ENCODE data around the gene HSD11B1L. TPM values are rescaled to one million over a fixed set of nuclear protein-coding genes. Genes with fewer than 3 reads are reported as not detected.

Gene HSD11B1L
- total and polyA plus RNA-seq, 2 donors (not counting 3 experiments of a cell fraction or from before 2014, with no cell fraction given), result 4.4 to 9.1 TPM

DNA sequence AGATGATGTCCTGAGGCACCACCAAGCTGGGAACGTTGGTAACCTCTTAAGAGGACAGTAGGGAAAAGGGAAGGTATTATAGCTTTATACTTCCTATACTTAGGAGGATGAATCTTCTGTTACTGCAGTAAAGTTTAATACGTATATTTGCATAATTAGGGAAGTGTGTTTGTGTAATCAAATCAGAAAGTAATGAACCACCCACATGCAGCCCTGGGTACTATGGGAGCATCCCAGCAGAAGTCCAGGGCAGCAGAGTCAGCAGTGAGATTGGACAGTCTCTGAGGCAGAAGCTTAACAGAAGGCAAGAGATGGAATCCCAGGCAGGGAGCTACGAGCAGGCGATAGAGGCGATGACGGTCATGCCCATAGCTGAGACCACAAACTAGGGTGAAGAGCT, 45.4 kb upstream of the HSD11B1L start:
- POLR2A ChIA-PET, result no interaction called here
- CTCF ChIA-PET, result no interaction called here
- Histone ChIP-seq H3K27me3 (ENCODE audit: control insufficient read depth in 2 of 2, insufficient read depth in 2 of 2, low read length in 2 of 2) (no peaks in the 10 kb centered on the region), H3K9me1 (replicated peaks; ENCODE audit: control insufficient read depth, extremely low read depth, insufficient read depth, low read length) (no peaks in the 10 kb centered on the region), H3K9me3 (replicated peaks; ENCODE audit: control insufficient read depth, insufficient read depth, low read length) (no peaks in the 10 kb centered on the region), H3K4me1 (ENCODE audit: control insufficient read depth, extremely low read depth, insufficient read depth, low read length) (no peaks in the 10 kb centered on the region), H3K27ac (ENCODE audit: insufficient read depth, low read depth, low read length) (no peak overlapping the region), H3K9ac (replicated peaks; ENCODE audit: extremely low read depth, insufficient read depth, low read length) (no peak overlapping the region), H3K4me2 (ENCODE audit: insufficient read depth, low read length) (no peak overlapping the region), H2AFZ (ENCODE audit: low read depth, low read length) (no peak overlapping the region), H3K36me3 (ENCODE audit: control insufficient read depth in 2 of 2, extremely low read depth in 1 of 2, insufficient read depth in 2 of 2, low read length in 2 of 2) (peaks cover 0 to 2% of the 10 kb centered on the region in 2 experiments), H4K20me1 (replicated peaks; ENCODE audit: control insufficient read depth, extremely low read depth, insufficient read depth, low read length) (peaks cover 6% of the 10 kb centered on the region), H3K4me3 (replicated peaks in 1 of 3; ENCODE audit: insufficient read depth in 1 of 3, low read depth in 1 of 3, low read length in 3 of 3) (no peak overlapping the region), H3K79me2 (ENCODE audit: control insufficient read depth, insufficient read depth, low read length) (peaks cover 94% of the 10 kb centered on the region)
- no peak for DNase-seq (ENCODE audit: low read depth, low spot score)
- no peak for FAIRE-seq
- intact Hi-C loops (cut with micrococcal nuclease), result no loop called here
- dilution Hi-C loops (cut with MboI; ENCODE audit: extremely low pct_ligation_motif_present, low sequenced_read_pairs), result no loop called here
- no TSS peak for BruUV-seq (replicated peaks)
- TF ChIP-seq GATA2 (IDR thresholded peaks at IDR 0.05; ENCODE audit: insufficient read depth, insufficient read length, low read depth, low read length) (no peak), JUN (IDR thresholded peaks at IDR 0.05; ENCODE audit: borderline replicate concordance, insufficient read depth, insufficient read length, low read depth) (no peak), EZH2 (IDR thresholded peaks at IDR 0.05; ENCODE audit: borderline replicate concordance, low read depth, low read length, severe bottlenecking) (no peak), FOS (IDR thresholded peaks at IDR 0.05; ENCODE audit: borderline replicate concordance, insufficient read depth, low read length) (no peak)
- TF ChIP-seq, protein P1, sequence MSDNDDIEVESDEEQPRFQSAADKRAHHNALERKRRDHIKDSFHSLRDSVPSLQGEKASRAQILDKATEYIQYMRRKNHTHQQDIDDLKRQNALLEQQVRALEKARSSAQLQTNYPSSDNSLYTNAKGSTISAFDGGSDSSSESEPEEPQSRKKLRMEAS (IDR thresholded peaks at IDR 0.05; ENCODE audit: insufficient read depth, insufficient read length), result no peak

DNA sequence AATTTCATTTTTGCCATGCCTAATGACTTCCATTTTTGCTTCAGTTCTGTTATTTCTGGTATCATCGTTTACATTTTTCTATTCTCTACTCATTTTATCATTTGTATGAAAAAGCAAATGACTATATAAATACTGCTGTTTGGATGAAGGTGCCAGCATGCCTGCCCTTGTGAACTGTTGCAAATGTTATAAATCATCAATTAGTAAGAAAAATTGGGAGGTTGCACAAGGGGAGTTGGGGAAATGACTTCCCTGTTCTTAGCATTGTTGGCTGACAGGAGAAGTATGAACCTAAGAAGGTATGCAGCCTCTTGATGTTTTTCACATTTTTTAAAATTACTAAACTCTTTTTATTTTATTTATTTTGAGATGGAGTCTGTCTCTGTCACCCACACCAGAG, 42.9 kb upstream of the HSD11B1L start:
- Histone ChIP-seq H3K4me3 (replicated peaks in 1 of 3; ENCODE audit: insufficient read depth in 1 of 3, low read depth in 1 of 3, low read length in 3 of 3) (no peak overlapping the region), H3K9ac (replicated peaks; ENCODE audit: extremely low read depth, insufficient read depth, low read length) (no peak overlapping the region), H4K20me1 (replicated peaks; ENCODE audit: control insufficient read depth, extremely low read depth, insufficient read depth, low read length) (peaks cover 9% of the 10 kb centered on the region), H3K36me3 (ENCODE audit: control insufficient read depth in 2 of 2, extremely low read depth in 1 of 2, insufficient read depth in 2 of 2, low read length in 2 of 2) (peaks cover 3 to 10% of the 10 kb centered on the region in 2 experiments), H3K27me3 (ENCODE audit: control insufficient read depth in 2 of 2, insufficient read depth in 2 of 2, low read length in 2 of 2) (no peaks in the 10 kb centered on the region), H2AFZ (ENCODE audit: low read depth, low read length) (no peak overlapping the region), H3K9me3 (replicated peaks; ENCODE audit: control insufficient read depth, insufficient read depth, low read length) (no peaks in the 10 kb centered on the region), H3K79me2 (ENCODE audit: control insufficient read depth, insufficient read depth, low read length) (peaks cover 92% of the 10 kb centered on the region), H3K4me1 (ENCODE audit: control insufficient read depth, extremely low read depth, insufficient read depth, low read length) (no peaks in the 10 kb centered on the region), H3K27ac (ENCODE audit: insufficient read depth, low read depth, low read length) (no peak overlapping the region), H3K9me1 (replicated peaks; ENCODE audit: control insufficient read depth, extremely low read depth, insufficient read depth, low read length) (no peaks in the 10 kb centered on the region), H3K4me2 (ENCODE audit: insufficient read depth, low read length) (no peak overlapping the region)
- BruUV-seq (replicated peaks), result no TSS peak
- FAIRE-seq (no peak), DNase-seq (ENCODE audit: low read depth, low spot score) (no peak)
- TF ChIP-seq MYC (IDR thresholded peaks at IDR 0.05; ENCODE audit: low read depth, low read length) (no peak), GATA2 (IDR thresholded peaks at IDR 0.05; ENCODE audit: insufficient read depth, insufficient read length, low read depth, low read length) (no peak), POLR2AphosphoS5 (IDR thresholded peaks at IDR 0.05; ENCODE audit: insufficient read depth, low read depth, low read length) (no peak), FOS (IDR thresholded peaks at IDR 0.05; ENCODE audit: borderline replicate concordance, insufficient read depth, low read length) (no peak), JUN (IDR thresholded peaks at IDR 0.05; ENCODE audit: borderline replicate concordance, insufficient read depth, insufficient read length, low read depth) (no peak), POLR2A (IDR thresholded peaks at IDR 0.05; ENCODE audit: low read depth, low read length) (no peak), EZH2 (IDR thresholded peaks at IDR 0.05; ENCODE audit: borderline replicate concordance, low read depth, low read length, severe bottlenecking) (no peak)
- TF ChIP-seq, protein P1 (IDR thresholded peaks at IDR 0.05; ENCODE audit: insufficient read depth, insufficient read length), result no peak
- TF ChIP-seq, protein P2, sequence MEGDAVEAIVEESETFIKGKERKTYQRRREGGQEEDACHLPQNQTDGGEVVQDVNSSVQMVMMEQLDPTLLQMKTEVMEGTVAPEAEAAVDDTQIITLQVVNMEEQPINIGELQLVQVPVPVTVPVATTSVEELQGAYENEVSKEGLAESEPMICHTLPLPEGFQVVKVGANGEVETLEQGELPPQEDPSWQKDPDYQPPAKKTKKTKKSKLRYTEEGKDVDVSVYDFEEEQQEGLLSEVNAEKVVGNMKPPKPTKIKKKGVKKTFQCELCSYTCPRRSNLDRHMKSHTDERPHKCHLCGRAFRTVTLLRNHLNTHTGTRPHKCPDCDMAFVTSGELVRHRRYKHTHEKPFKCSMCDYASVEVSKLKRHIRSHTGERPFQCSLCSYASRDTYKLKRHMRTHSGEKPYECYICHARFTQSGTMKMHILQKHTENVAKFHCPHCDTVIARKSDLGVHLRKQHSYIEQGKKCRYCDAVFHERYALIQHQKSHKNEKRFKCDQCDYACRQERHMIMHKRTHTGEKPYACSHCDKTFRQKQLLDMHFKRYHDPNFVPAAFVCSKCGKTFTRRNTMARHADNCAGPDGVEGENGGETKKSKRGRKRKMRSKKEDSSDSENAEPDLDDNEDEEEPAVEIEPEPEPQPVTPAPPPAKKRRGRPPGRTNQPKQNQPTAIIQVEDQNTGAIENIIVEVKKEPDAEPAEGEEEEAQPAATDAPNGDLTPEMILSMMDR (IDR thresholded peaks at IDR 0.05; ENCODE audit: extremely low read depth in 1 of 2, insufficient read depth in 1 of 2, low read depth in 1 of 2, low read length in 2 of 2), result no peak
- ChIA-PET CTCF (interaction anchor here (0.7 kb wide), 1 partner anchor 8 kb away, joined by 4 read pairs; no protein-coding TSS in a partner anchor), POLR2A (no interaction called here)
- intact Hi-C loops (cut with micrococcal nuclease) (no loop called here), dilution Hi-C loops (cut with MboI; ENCODE audit: extremely low pct_ligation_motif_present, low sequenced_read_pairs) (no loop called here)

Measured in endothelial cell of umbilical vein (primary cell).